HG02884 (cell line): Measurements from ENCODE around the gene RPL21.
"Not testable (repeated sequence)": the region's sequence is repeated elsewhere in the genome, so short reads cannot be mapped to it uniquely, and the experiment has no call there.

Experiments
- ATAC-seq: cut with Tn5 transposase; IDR thresholded peaks from one replicate; pipeline ENCODE4 v1.9.1; 2021; ENCODE audit warnings: mild to moderate bottlenecking, moderate library complexity; ENCODE audit not compliant: unreplicated experiment

RPL21 gene

DNA sequence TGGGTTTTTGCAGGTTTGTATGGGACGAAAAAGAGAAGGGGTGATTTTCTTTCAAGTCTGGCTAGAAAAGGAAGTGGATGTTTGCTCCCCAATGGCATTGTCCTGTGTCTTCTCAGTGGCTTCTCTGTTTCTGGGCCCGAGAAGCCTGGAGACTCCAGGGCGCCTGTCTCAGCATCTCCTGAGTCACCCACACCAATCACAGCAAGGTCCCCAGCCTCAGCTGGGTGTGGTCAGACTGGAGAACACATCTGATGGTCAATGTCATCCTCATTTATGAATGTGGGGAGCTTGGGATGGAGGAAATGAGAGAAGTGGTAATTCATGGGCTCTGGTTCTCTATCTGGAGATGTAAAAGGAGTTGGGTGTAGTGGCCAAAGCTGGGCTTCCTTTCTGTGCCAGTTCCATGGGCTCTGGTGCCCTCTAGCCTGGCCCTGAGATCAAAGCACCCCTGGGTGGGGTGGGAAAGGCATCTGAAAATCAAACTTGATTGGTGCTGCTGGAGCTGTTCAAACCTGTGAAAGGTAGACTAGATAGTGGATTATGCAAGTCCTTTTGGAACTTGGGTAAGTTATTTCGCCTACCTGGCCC, 32.6 kb downstream of the RPL21 start:
- ATAC-seq, result no peak

GRCh38 chr13:27288392-27288791, 37.0 kb downstream of the RPL21 start:
- ATAC-seq, result no peak

GRCh38 chr13:27289011-27289665, 37.8 kb downstream of the RPL21 start:
- no peak for ATAC-seq

DNA sequence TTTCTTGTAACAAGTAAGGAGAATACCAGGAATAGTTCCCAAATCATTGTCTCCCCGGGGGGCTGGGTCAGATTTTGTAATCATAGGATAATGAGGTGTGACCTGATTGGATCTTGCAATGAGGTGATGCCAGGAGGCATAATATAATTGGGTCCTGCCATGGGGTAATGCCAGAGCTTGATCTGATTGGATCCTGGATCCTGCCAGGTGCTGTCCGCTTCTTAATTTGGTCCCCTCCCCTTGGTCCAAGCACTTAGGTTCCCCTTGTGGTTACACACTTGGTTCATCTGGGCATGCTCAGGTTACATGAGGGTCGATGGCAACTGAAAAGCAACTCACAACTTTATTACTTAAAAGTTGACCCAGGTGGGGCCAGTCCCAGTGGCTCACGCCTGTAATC, 39.4 kb downstream of the RPL21 start:
- no peak for ATAC-seq

DNA sequence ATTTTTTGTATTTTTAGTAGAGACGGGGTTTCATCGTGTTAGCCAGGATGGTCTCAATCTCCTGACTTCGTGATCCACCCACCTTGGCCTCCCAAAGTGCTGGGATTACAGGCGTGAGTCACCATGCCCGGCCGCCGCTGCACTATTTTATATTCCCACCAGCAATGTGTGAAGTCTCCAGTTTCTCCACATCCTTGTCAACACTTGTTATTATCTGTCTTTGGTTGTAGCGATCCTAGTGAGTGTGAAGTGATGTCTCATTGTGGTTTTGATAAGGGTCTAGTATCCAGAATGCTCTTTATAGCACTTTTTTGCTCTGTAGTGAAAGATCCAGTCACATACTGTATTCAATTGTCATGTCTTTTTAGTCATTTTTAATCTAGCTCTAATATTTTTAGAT, 40.6 kb downstream of the RPL21 start:
- ATAC-seq, result not testable (repeated sequence)

DNA sequence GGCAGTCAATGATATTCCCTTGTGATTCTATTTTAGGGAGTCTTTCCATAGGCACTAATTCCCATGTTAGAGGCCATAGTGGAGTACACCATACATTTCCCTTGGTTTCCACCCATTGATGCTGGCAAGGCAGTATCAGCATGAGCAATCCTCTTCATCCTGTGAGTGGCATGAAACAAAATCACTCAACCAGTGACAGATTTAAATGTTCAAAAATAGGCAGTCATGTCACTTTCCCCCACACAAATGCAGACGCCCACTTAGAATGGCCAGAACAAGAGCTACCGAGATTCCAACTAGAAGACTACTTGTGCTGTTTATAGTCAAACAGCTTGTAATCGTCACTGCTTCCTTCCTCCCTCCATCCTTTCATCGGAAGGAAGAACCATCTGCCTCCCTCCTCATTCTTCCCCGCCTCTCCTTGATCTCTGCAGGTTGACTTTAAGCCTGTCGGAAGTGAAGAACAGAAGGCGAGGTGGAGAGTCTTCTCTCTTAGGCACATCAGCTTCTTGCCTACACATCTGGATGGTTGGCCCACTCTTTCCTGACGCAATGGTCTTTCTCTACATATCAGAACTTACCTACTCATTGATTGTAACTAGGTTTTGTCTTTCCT, 41.8 kb downstream of the RPL21 start:
- no peak for ATAC-seq

DNA sequence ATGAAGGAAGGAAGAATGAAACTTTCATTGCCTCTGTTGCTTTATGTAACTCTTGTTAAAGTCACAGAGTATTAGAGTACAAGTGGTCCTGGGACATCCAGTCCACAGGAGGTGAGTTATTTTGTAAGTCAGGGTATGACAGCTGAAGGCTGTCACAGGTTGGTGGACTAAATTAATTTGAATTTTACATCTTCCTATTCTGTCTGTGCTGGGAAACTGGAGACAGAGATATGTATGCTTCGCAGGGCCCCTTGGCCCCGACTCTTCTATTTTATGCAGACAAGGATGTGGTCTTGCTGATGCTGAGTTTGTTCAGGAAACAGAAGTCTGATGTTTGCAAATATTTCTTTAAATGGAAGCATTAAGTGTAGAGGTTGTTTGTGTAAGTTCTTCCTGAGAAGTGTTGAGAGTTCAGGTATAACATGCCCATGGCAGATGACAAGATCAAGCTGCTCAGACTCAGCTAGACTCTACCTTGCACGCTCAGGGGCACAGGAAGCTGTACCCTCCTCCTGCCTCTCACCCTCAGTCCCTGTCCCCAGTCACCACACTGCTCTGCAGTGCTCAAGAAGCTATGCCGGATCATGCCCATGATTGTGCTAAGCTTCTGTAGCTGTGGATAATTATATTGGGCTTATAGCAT, 42.6 kb downstream of the RPL21 start:
- ATAC-seq, result no peak

- no peak for ATAC-seq
These were observed 43.7 kb downstream of the RPL21 start for GRCh38 chr13:27295096-27295495.

GRCh38 chr13:27295660-27296059, 44.3 kb downstream of the RPL21 start:
- no peak for ATAC-seq

GRCh38 chr13:27296496-27296895, 45.1 kb downstream of the RPL21 start:
- ATAC-seq, result no peak

DNA sequence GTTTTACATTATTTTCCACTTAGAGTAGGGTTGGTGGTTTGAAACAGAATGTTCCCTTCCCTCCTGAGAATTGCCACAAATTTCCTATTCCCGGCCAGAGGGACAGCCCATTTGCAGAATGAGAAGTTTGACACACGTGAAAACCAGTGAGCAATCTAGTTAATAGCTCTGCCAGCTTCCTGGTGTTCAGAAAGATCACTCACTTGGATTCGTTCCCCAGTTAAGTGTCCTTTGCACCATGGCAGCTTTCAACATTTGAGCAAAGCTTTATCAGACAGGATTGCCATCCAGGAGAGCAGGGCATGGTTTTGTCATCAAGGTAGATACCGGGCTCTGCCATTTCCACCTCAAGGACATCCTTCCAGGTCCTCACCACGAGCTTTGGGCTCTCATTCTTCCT, 47.5 kb downstream of the RPL21 start:
- ATAC-seq, result no peak

DNA sequence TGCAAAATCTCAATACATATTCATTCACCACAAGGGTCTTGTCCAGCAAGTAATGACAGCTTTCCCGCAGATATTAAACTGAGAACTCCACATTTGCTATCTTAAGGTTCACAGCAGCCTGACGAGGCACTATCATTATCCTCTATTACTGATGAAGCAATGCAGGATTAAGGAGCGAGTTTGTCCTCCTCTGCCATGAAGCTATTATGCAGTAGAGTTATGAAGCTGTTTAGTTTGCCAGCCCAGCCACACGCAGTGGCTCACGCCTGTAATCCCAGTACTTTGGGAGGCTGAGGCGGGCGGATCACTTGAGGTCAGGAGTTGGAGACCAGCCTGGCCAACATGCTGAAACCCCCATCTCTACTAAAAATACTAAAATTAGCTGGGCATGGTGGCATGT, 49.0 kb downstream of the RPL21 start:
- not testable (repeated sequence) for ATAC-seq

DNA sequence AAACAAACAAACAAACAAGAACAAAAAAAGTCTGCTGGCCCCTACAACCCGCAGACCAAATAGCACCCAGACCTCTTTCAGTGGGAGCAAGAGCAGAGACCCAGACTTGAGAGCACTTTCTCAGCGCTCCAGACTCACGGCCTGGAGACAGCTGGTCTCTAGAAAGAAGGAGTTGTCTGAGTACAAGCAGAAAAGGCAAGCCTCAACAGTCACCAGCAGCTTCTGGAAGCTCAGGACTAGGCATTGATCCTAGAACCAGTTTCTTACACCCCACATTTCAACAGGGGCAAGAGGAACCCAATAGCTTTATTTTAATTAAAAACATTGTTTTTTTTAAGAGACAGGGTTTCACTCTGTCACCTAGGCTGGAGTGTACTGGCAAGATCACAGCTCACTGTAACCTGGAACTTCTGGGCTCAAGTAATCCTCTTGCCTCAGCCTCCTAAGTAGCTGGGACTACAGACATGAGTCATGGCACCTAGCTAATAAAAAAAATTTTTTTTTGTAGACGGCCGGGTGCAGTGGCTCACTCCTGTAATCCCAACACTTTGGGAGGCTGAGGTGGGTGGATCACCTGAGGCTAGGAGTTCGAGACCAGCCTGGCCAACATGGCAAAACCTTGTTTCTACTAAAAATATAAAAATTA, 49.7 kb downstream of the RPL21 start:
- ATAC-seq, result no peak

GRCh38 chr13:27302643-27303262, 51.4 kb downstream of the RPL21 start:
- no peak for ATAC-seq

DNA sequence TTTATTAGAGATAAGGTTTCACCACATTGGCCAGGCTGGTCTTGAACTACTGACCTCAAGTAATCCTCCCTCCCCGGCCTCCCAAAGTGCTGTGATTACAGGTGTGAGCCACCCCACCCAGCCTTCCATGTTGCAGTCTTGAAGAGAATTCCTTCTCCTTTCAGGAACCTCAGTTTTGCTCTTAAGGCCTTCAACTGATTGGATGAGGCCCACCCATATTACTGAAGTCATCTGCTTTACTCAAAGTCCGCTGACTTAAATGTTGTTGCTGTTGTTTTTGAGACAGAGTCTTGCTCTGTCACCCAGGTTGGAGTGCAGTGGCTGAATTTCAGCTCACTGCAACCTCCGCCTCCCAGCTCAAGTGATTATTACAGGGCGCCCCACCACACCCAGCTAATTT, 52.7 kb downstream of the RPL21 start:
- no peak for ATAC-seq

DNA sequence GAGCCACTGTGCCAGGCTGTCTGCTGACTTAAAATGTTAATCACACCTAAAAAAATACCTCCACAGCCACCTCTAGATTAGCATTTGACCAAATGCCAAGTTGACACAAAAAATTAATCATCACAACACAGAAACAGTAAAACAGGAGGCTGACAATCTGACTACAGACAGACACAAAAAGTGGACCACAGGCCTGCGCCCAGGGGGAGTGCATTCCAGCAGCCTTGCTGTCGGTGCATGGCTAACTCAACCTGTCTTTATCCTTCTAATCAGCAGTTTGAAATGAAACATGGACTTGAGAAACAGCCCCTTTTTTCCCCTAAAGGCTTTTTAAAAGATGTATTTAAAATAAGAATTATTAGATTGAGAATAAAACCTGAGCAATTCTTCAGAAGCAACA, 53.3 kb downstream of the RPL21 start:
- no peak for ATAC-seq
